HG02943 (cell line): ENCODE measurements around the gene RFLNA.

ENCODE experiments used
- ATAC-seq: cut with Tn5 transposase; IDR thresholded peaks from one replicate; pipeline ENCODE4 v1.9.1; 2021; ENCODE audit warnings: mild to moderate bottlenecking, low read depth, moderate library complexity; ENCODE audit not compliant: unreplicated experiment

Gene RFLNA

GRCh38 chr12:124302807-124303578, 8.1 kb downstream of the RFLNA start:
- ATAC-seq = no peak

- no peak for ATAC-seq
Measured at GRCh38 chr12:124303579-124304313, 8.9 kb downstream of the RFLNA start.

- ATAC-seq = no peak
Measured at GRCh38 chr12:124304314-124304790, 9.5 kb downstream of the RFLNA start.

- ATAC-seq = no peak
Measured at GRCh38 chr12:124305136-124305535, 10.2 kb downstream of the RFLNA start.

- no peak for ATAC-seq
Measured at GRCh38 chr12:124305776-124306685, 11.1 kb downstream of the RFLNA start.

GRCh38 chr12:124306686-124307555, 12.0 kb downstream of the RFLNA start:
- ATAC-seq = no peak

- no peak for ATAC-seq
Measured at GRCh38 chr12:124307556-124307825, 12.6 kb downstream of the RFLNA start.

- no peak for ATAC-seq
Measured at GRCh38 chr12:124308741-124309140, 13.8 kb downstream of the RFLNA start.

- ATAC-seq = no peak
Measured at GRCh38 chr12:124309231-124309630, 14.3 kb downstream of the RFLNA start.

GRCh38 chr12:124309744-124310143, 14.9 kb downstream of the RFLNA start:
- no peak for ATAC-seq

- no peak for ATAC-seq
Measured at GRCh38 chr12:124310178-124310577, 15.3 kb downstream of the RFLNA start.

GRCh38 chr12:124310785-124311184, 15.9 kb downstream of the RFLNA start:
- ATAC-seq = no peak

- ATAC-seq = no peak
Measured at GRCh38 chr12:124311292-124312109, 16.6 kb downstream of the RFLNA start.

- ATAC-seq = no peak
Measured at GRCh38 chr12:124312601-124313000, 17.7 kb downstream of the RFLNA start.

- ATAC-seq = no peak
Measured at GRCh38 chr12:124314207-124314606, 19.3 kb downstream of the RFLNA start.

GRCh38 chr12:124314766-124315165, 19.9 kb downstream of the RFLNA start:
- no peak for ATAC-seq

- no peak for ATAC-seq
Measured at GRCh38 chr12:124315372-124316044, 20.6 kb downstream of the RFLNA start.

GRCh38 chr12:124316257-124316900, 21.5 kb downstream of the RFLNA start:
- no peak for ATAC-seq
